T47D (cell line): ENCODE measurements around the gene RSRP1.
"Not testable (repeated sequence)": the region's sequence is repeated elsewhere in the genome, so short reads cannot be mapped to it uniquely, and the experiment has no call there.

Source experiments
- DNase-seq, 2 experiments: peaks; one replicate each; pipeline versions ENCODE4 v3.0.0 to v3.0.0-alpha.2; 2011 to 2012; ENCODE audit warnings: low read depth in 1 of 2, low spot score in 1 of 2
- JUND ChIP-seq: IDR thresholded peaks from 2 replicates; pipeline ENCODE4 v1.6.1; 2012; ENCODE audit warnings: low read depth
- in situ Hi-C: cut with HindIII; loops from 2 replicates; pipeline ENCODE4 v1.10.0; 2016; ENCODE audit warnings: low sequenced_read_pairs, low pct_unique_long_range_greater_than_20kb

RSRP1 gene

DNA sequence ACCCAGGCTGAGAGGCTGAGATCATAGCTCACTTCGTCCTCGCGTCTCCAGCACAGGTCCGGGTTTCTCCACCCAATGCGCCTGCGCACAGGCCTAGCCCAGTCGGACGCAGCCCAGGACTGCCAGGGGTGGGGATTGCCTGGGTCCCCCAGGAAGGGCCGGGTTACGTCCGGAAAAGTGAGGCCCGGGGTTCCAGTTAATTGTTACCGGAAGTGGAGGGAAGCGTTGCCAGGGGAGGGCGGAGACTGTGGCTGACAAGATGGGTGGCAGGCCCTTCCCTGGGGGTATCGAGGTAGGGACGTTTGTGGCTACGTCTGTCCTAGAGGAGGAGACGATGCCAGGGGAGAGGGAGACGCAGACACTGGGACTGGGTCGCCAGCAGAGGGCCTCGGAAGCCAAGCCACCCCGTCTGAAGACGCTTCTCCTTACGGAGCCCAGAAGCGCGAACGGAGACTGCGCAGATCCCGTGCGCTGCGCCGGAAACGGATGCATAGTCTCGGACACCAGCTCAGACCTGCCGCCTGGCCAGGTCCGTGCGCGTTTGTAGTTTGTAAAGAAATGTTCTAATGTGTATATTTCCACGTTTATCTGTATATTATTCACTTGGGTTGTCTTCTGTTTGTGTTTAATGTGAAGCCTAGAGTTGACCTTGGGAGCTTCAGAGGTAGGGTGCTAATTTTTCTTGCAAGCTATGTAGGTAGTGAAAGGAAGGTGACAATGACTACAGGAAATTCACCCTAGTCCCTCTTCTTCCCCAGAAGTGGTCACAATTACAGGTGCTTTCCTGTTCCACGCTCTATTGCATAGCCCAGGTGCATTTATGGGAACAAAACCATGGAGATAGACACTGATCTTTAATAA is 7.3 kb downstream of the RSRP1 start:
- DNase-seq: peak; percentile 74 to 96
- TF ChIP-seq JUND: no peak
- in situ Hi-C loops: no loop called here

GRCh38 chr1:25238046-25238445 is 9.2 kb downstream of the RSRP1 start:
- no peak for TF ChIP-seq JUND
- no peak for DNase-seq
- in situ Hi-C loops: no loop called here

GRCh38 chr1:25236261-25236660 is 11.0 kb downstream of the RSRP1 start:
- in situ Hi-C loops, DNase-seq: not testable (repeated sequence)

DNA sequence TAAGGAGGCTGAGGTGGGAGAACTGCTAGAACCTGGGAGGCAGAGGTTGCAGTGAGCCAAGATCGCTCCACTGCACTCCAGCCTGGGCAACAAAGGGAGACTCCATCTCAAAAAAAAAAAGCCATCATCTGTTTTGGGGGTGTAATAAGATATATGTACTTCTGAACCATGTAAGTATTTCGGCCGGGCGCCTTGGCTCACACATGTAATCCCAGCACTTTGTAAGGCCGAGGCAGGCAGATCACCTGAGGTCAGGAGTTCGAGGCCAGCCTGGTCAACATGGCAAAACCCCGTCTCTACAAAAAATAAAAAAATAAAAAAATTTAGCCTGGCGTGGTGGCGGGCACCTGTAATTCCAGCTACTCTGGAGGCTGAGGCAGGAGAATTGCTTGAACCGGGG is 11.8 kb downstream of the RSRP1 start:
- DNase-seq, in situ Hi-C loops: not testable (repeated sequence)

DNA sequence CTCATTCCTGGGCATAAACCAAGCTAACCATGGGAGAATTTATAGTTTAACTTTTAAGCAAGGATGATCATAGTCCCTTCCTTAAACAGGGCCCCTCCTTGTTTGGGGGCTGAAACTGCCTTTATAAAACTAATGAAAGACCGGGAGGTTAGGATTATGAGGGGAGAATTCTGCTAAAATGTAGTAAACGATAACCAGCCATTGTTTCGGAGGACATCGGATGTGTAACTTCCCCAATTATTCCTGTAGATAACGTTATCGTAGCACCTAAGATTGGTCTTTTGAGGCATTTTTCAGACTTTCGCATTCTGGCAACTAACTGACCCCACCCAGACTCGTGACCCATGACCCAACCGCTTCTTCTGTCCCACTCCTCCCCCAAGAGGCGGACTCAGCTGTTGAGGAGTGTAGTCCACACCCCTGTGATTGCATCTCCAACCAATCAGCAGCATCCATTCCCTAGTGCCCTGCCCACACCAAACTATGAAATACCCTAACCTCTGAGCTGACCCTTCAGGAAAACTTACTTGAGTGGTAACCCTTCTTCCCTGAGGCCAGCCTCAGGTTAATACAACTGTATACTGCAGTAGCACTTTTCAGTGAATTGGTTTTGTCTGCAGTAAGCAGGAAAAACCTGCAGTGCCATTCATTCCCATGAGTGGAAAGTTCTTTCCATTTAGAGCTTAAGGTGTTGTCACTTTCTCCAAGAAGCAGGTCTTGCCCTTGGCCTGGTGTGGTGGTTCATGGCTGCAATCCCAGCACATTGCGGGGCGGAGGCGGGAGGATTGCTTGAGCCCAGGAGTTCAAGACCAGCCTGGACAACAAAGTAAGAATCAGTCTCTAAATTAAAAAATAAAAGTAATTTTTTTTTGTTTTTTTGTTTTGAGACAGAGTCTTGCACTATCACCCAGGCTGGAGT is 14.1 kb downstream of the RSRP1 start:
- no peak for TF ChIP-seq JUND
- DNase-seq: peak; percentile 59 to 97
- in situ Hi-C loops: no loop called here

DNA sequence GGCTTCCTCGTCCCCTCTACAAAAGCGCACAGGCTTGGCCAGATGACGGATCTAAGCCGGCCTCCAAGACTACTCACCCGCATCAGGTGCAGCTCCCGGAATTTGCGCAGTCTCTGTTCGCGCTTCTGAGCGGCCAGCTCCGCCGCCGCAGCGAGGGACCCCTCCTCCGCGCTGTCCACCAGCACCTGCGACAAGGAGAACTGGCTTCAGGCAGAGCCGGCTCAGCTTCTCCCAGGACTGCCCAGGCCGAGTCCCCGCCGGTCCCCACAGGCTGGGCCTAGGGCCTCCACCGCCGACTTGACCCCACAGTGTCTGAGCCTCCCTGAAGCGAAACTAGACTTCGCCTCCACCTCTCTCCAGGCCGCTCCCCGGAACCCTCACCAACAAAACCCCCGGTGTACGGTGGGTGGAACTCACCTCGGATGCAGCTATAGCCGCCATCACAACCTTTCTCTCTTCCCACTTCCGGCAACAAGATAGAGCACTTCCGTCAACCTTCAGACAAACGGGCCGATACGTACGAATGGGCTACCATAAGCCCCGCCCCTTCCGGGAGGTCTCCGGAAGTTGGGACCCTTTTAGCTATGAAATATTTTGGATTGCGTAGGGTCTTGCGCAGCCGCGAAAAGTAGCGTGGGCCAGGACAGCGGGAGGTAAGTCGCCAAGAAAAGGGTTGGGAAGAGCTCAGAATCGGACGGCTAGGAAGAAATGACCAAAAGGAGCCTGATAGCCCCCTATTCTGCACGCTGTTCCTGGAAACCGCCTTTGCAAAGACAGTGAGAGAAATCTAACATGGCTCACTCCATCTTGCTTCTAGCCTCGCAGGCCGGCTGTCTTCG is 15.0 kb downstream of the RSRP1 start, which contains the start of gene SYF2:
Gene SYF2, minus strand, starts transcription at position 476 of the 839 bp plus-strand sequence. Its CDS starts 35 bp downstream, at position 441.
- DNase-seq: peak; percentile 74 to 82
- in situ Hi-C loops: no loop called here
- TF ChIP-seq JUND: no peak

- no peak for TF ChIP-seq JUND
- DNase-seq: no peak
- in situ Hi-C loops: no loop called here
Observed at GRCh38 chr1:25223471-25223870, 23.8 kb downstream of the RSRP1 start.

DNA sequence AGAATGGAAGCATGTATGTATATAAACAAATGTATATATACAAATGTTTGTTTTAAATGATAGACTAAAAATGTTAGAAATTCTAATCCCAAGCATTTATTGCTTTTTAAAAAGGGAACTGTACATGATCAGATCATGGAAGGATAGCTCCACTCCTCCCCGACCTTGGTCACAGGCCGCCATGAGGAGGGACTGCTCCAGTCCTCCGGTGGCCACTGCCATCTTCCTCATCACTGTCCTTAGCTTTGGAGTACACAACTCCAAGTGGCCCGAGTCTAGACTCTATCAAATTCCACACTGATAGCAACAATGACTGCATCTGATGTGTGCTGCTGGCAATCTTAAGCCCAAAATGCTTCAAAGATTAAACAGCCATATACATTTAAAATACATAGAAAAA is 24.6 kb downstream of the RSRP1 start:
- in situ Hi-C loops: no loop called here
- DNase-seq: no peak
- TF ChIP-seq JUND: no peak

- no peak for TF ChIP-seq JUND
- DNase-seq: no peak
- in situ Hi-C loops: no loop called here
Observed at GRCh38 chr1:25220666-25221065, 26.6 kb downstream of the RSRP1 start.

GRCh38 chr1:25219661-25220251 is 27.5 kb downstream of the RSRP1 start:
- no peak for TF ChIP-seq JUND
- in situ Hi-C loops: no loop called here
- no peak for DNase-seq

- no peak for TF ChIP-seq JUND
- DNase-seq: no peak
- in situ Hi-C loops: no loop called here
Observed at GRCh38 chr1:25217598-25218232, 29.5 kb downstream of the RSRP1 start.

GRCh38 chr1:25217015-25217414 is 30.2 kb downstream of the RSRP1 start:
- DNase-seq: no peak
- in situ Hi-C loops: no loop called here
- TF ChIP-seq JUND: no peak
